NT2/D1 (cell line): Measurements from ENCODE around the gene PDCD7.
"Not testable (repeated sequence)": the region's sequence is repeated elsewhere in the genome, so short reads cannot be mapped to it uniquely, and the experiment has no call there.

Experiments used
- SUZ12 ChIP-seq: IDR thresholded peaks from 2 replicates; pipeline ENCODE4 v1.6.1; 2011; ENCODE audit not compliant: insufficient read length, insufficient read depth; ENCODE audit errors: extremely low read depth
- YY1 ChIP-seq: IDR thresholded peaks from 2 replicates; pipeline ENCODE4 v1.6.1; 2011; ENCODE audit not compliant: insufficient read length, insufficient read depth
- ZNF274 ChIP-seq: IDR thresholded peaks from 2 replicates; pipeline ENCODE4 v1.6.1; 2011; ENCODE audit warnings: mild to moderate bottlenecking, low read depth, low read length

DNA sequence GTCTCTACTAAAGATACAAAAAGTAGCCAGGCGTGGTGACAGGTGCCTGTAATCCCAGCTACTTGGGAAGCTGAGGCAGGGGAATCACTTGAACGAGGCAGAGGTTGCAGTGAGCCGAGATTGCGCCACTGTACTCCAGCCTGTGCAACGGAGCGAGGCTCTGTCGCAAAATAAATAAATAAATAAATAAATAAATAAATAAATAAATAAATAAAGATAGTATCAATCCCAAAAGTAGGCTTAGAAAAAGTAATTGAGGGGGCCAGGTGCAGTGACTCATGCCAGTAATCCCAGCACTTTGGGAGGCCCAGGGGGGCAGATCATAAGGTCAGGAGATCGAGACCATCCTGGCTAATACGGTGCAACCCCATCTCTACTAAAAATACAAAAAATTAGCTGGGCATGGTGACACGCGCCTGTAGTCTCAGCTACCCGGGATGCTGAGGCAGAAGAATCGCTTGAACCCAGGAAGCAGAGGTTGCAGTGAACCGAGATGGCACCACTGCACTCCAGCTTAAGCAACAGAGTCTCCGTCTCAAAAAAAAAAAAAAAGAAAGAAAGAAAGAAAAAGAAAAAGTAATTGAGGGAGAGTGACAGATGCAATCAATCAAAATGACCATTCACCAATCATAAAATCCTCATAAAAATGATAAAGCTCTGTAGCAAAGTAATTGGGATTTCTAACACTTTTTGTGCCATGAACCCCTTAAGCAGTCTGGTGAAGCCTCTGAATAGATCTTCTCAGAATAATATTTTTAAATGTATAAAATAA lies 48.2 kb upstream of the PDCD7 start:
- TF ChIP-seq YY1, SUZ12, ZNF274: not testable (repeated sequence)
